ENCODE results near the gene ASPSCR1.
A peak's percentile ranks its signal among the peaks of the same experiment; 100 is the strongest.

The ASPSCR1 gene

DNA sequence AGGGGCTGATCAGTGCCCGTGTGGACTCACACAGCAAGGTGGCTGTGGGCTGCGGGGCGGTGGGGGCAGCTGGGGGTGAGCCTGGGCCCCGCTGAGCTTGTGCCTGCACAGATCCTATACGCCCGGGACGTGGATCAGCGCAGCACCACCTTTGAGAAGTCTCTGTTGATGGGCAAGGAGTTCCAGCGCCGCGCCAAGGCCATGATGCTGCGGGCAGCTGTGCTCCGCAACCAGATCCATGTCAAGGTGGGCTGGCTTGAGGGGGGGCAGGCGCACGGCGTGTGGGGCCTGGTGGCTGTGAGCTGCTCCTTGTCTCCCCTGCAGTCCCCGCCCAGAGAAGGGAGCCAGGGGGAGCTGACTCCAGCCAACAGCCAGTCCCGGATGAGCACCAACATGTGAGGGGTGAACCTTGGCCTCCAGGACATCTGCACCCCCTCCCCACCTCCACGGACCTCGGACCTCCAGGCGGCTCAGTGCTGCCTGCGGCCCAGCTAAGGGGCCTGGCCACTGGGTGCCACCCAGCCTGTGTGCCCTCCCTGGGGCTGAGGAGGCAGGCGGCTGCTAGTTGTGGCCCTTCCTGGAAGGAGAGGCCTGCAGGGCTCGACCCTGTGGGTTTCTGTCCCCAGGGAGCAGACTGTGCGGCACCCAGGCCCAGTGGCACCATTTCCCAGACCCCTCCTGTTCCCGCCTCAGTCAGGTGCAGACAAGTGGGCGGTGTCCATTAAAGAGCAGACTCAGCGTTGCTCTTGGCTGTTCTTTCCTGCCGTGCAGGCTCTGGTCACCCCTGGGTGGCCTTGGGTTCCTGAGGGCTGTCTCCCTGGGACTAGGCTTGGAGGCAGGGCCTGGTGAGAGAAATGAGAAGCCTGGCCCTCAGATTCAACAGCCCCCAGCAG lies 79.5 kb downstream of the ASPSCR1 start:
- no peak for DNase-seq

- no peak for DNase-seq
Measured at GRCh38 chr17:82058230-82058854, 80.9 kb downstream of the ASPSCR1 start.

DNA sequence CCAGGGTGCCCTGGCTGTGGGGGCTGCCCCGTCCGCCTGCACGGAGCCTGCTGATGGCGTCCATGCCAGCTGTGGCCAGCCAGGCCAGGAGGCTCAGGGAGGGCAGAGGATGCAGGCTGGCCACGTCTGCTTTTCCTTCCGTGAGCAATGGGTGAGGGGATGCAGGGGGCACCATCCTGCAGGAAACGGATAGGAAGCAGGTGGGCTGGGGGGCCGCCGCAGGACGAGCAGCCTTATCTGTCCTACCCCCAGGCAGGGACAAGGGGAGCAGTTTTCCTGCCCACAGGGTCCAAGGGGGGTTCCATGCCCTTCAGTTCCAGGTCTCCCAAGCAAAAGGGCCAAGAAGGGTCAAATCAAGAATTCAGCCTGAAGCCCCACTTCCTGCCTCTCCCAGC lies 81.4 kb downstream of the ASPSCR1 start:
- no peak for DNase-seq

DNA sequence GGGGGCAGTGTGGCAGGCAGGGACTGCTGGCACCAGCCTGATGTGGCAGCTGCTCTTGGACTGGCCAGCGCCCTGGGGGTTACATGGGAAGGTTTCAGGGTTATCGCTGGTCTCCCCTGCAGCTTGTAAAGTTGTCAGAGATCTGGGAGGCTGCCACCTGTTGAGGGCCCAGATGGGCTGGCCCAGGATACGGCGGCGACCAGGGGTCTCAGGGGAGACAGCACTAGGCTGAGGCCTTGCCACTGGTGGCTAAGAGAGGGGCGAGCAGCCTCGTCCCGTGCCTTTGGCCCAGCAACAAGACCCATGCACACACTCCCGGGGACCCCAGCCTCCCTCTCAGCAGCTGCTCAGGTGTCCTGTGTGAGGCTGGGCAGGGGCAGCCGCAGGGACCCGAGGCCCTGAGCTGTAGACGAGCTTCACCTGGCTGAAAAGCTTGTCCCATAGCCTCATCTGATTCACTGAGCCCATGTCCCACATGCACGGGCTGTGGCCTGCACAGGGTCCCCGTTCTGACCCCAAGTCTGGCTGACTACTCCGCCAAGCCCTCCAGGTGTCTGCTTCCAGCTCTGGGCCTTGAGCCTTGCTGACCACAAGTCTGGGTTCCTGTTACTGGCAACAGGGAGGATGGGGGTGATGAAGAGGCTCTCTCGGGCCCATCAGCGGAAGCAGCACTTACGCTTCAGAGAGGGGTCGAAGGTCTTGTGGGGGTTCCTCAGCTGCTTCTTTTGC lies 82.0 kb downstream of the ASPSCR1 start:
- DNase-seq = no peak

- no peak for DNase-seq
Measured at GRCh38 chr17:82060001-82060380, 82.6 kb downstream of the ASPSCR1 start.

DNA sequence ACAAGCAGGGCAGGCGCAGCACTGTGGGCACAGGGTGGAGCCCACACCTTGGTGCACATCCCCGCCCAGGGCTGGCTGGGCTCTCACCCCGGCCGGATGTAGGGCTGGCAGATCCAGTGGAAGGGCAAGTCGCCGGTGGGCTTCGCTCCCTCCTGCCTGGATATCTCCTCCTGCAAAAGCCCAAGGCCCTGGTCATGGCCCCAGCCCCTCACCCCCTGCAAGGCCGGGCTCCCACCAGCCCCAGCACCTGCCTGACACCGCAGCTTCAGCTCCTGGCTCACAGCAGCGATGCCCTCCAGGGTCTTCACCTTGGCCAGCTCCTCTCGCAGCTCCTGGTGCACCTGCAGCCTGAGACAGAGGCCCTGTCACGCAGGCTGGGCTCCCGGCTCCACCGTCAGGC lies 83.2 kb downstream of the ASPSCR1 start:
- no peak for DNase-seq

DNA sequence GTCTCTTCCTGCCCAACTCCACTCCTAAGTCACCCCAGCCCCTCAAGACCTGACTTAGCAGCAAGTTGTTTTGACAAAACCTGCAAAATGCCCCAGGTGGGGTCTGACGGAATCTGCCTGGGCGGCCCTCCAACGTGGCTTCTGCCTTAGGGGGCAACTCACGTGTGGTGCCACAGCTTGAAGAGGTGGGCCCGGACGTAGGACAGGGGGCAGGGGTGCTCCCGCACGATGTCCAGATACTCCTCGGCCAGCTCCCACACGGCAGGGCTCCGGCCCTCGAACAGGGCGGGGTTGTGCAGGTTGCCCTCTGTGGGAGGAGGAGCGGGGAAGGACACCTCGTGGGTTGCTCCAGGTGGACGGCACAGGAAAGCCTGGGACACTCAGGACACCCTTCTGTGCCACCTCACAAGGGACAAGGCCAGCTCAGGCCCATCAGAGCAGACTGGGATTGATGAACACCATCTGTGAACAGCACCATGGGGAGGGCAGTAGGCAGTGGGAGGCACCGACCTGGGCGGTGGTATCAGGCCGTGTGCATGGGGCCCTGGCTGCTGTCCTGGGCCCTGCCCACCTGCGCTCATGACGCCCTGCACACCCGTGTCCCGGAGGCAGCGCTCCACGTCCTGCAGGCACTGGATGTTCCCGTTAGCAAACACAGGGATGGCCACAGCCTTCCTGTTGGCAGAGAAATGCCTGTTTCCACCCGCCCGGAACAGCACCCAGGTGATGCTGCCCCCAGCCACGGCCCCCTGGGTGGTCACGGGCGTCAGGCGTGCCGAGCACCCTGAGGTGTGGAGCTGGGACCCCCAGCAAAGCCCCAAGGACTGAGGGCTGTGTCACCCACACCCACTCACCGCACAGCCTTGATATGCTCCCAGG lies 83.9 kb downstream of the ASPSCR1 start:
- no peak for DNase-seq

DNA sequence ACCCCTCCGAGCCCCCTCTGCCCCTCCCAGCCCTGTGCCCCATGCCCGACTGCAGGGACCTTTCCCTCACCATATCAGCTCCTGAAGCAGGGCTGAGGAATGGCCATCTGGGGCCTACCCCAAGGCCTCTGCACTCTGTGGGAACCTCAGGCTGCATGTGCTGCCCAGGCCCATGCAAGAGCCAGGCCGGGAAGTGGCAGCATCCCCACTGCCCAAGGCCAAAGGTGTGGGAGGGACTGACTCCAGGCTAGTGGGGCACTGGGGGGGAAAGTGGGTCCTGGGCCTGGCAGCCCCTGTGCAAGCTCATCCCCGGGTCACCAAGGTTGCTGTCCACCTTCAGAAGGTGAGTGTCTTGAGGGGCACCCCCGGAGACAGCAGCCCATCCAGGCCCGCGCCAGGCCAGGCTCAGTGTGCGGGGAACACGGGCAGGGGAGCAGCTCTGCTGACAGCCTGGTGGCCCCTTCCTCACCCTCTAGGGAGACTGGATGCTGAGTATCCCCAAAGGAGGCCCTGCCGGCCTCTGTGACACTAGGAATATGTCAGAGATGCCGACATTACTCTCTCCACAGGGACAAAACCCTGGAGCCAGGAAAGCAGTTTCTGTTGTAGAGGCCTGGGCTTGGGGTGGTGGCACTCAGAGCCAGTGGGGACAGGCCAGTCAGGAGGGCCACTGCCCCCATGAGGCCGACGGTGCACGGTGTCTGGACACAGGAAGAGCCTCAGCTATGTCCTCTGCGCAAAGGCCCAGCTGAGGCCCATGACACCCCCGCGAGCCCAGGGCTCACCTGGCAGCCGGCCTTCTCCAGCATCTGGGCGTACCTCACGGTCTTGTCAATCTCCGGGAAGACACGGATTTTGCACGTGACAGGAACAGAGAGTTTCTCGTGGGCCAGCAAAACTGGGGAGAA lies 84.9 kb downstream of the ASPSCR1 start:
- no peak for DNase-seq

DNA sequence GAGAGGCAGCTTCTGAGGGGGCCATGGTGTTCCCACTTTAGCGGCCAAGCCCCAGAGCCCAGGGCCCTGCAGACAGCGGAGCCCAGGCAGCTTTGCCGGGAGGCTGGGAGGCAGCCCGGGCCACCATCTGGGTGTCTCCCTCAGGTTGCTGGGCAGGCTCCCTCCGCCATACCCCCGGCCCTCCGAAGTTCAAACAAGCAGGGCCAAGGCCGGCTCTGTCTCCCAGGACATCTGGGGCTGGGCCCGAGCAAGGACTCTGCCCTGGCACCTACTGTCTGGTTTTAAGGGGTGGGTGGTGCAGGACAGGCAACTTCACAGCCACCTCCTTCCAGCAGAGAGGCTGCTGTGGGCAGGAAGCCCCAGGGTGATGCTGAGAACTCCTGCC lies 85.5 kb downstream of the ASPSCR1 start:
- no peak for DNase-seq

- DNase-seq = no peak
Measured at GRCh38 chr17:82063424-82064415, 86.3 kb downstream of the ASPSCR1 start.

- DNase-seq = no peak
Measured at GRCh38 chr17:82064433-82065192, 87.2 kb downstream of the ASPSCR1 start.

- peak; percentile 5 for DNase-seq
Measured at GRCh38 chr17:82065193-82065637, 87.8 kb downstream of the ASPSCR1 start.

GRCh38 chr17:82065638-82066303 lies 88.3 kb downstream of the ASPSCR1 start, which contains the start of gene DUS1L:
TSS of gene DUS1L (minus strand) at chr17:82065804. CDS start at chr17:82065059, 745 bp downstream.
- peak; percentile 54 for DNase-seq

All from CD4-positive, alpha-beta T cell treated with Interleukin-4 for 4 hours (primary cell).